HG03108 (cell line): ENCODE results near the gene RNLS.

Source experiments
- ATAC-seq: cut with Tn5 transposase; IDR thresholded peaks from one replicate; pipeline ENCODE4 v1.9.1; 2021; ENCODE audit warnings: moderate library complexity; ENCODE audit not compliant: unreplicated experiment

The RNLS gene

GRCh38 chr10:88239212-88239611 lies 343.9 kb downstream of the RNLS start:
- ATAC-seq: no peak

GRCh38 chr10:88238615-88238914 lies 344.6 kb downstream of the RNLS start:
- ATAC-seq: no peak

- no peak for ATAC-seq
These were observed 345.1 kb downstream of the RNLS start for GRCh38 chr10:88237896-88238614.

- no peak for ATAC-seq
These were observed 346.9 kb downstream of the RNLS start for GRCh38 chr10:88236121-88236743.

GRCh38 chr10:88234297-88234696 lies 348.8 kb downstream of the RNLS start:
- no peak for ATAC-seq

GRCh38 chr10:88233870-88234269 lies 349.2 kb downstream of the RNLS start:
- ATAC-seq: no peak

- ATAC-seq: no peak
These were observed 350.1 kb downstream of the RNLS start for GRCh38 chr10:88232983-88233543.

GRCh38 chr10:88232029-88232895 lies 350.9 kb downstream of the RNLS start:
- ATAC-seq: no peak

- ATAC-seq: no peak
These were observed 352.9 kb downstream of the RNLS start for GRCh38 chr10:88230251-88230650.

- no peak for ATAC-seq
These were observed 355.0 kb downstream of the RNLS start for GRCh38 chr10:88228130-88228529.

- ATAC-seq: no peak
These were observed 355.6 kb downstream of the RNLS start for GRCh38 chr10:88227342-88228018.

- no peak for ATAC-seq
These were observed 356.2 kb downstream of the RNLS start for GRCh38 chr10:88226891-88227290.

GRCh38 chr10:88226071-88226659 lies 357.0 kb downstream of the RNLS start:
- ATAC-seq: no peak
